HepG2 (cell line): ENCODE results near the gene NPB. TPM values are rescaled to one million over a fixed set of nuclear protein-coding genes. Genes with fewer than 3 reads are reported as not detected.
A peak's percentile ranks its signal among the peaks of the same experiment; 100 is the strongest.

Source experiments
- ELF1 ChIP-seq: sonication (generic); formaldehyde crosslinking; IDR thresholded peaks from 2 replicates; pipeline ENCODE4 v1.4.0; 2020; ENCODE audit warnings: missing genetic modification reagents
- GABPA ChIP-seq, 2 experiments: IDR thresholded peaks; 2 replicates each; pipeline ENCODE4 v1.6.1; 2011 to 2016; ENCODE audit warnings: low read depth in 2 of 2, low read length in 1 of 2, missing biosample characterization in 1 of 2, missing genetic modification characterization in 1 of 2
- GATAD1 ChIP-seq: IDR thresholded peaks from 2 replicates; pipeline ENCODE4 v1.6.1; 2016; ENCODE audit warnings: missing genetic modification reagents, missing compliant biosample characterization
- GFI1 ChIP-seq: sonication (generic); formaldehyde crosslinking; IDR thresholded peaks from 2 replicates; pipeline ENCODE4 v1.5.0; 2020; ENCODE audit warnings: missing genetic modification reagents, mild to moderate bottlenecking, borderline replicate concordance
- LCORL ChIP-seq, 2 experiments: fragments of 450-650 bp in 1 of 2; sonication (generic) in 1 of 2; formaldehyde crosslinking in 1 of 2; IDR thresholded peaks; 2 replicates each; pipeline versions ENCODE4 v1.5.0 to v1.6.1; 2017 to 2020; ENCODE audit warnings: antibody characterized with exemption in 1 of 2, missing genetic modification reagents in 1 of 2
- MLLT10 ChIP-seq: sonication (generic); formaldehyde crosslinking; IDR thresholded peaks from 2 replicates; pipeline ENCODE4 v1.4.0; 2020; ENCODE audit warnings: missing genetic modification reagents
- NFIC ChIP-seq: IDR thresholded peaks from 2 replicates; pipeline ENCODE4 v1.6.1; 2012; ENCODE audit warnings: mild to moderate bottlenecking, low read length, inconsistent platforms
- NRL ChIP-seq: sonication (generic); formaldehyde crosslinking; IDR thresholded peaks from 2 replicates; pipeline ENCODE4 v1.5.0; 2020; ENCODE audit warnings: missing genetic modification reagents, mild to moderate bottlenecking, moderate library complexity, borderline replicate concordance
- RBM22 ChIP-seq: fragments of 200-400 bp; formaldehyde crosslinking; optimal IDR thresholded peaks from 2 replicates; pipeline ENCODE3; 2017; ENCODE audit warnings: mild to moderate bottlenecking, low read length, moderate library complexity
- RFX3 ChIP-seq: IDR thresholded peaks from 2 replicates; pipeline ENCODE4 v1.6.1; 2016; ENCODE audit warnings: missing biosample characterization, missing genetic modification reagents
- RFXANK ChIP-seq: IDR thresholded peaks from 2 replicates; pipeline ENCODE4 v1.6.1; 2016
- TEAD2 ChIP-seq: sonication (generic); formaldehyde crosslinking; IDR thresholded peaks from 2 replicates; pipeline ENCODE4 v1.9.0; 2021; ENCODE audit warnings: missing genetic modification reagents
- XBP1 ChIP-seq: sonication (generic); formaldehyde crosslinking; IDR thresholded peaks from 2 replicates; pipeline ENCODE4 v1.5.0; 2020; ENCODE audit warnings: missing genetic modification reagents
- ZBTB21 ChIP-seq: sonication (generic); formaldehyde crosslinking; IDR thresholded peaks from 2 replicates; pipeline ENCODE4 v1.4.0; 2020; ENCODE audit warnings: missing genetic modification reagents
- ZFP36 ChIP-seq: fragments of 150-350 bp; IDR thresholded peaks from 2 replicates; pipeline ENCODE4 v1.6.1; 2018; ENCODE audit warnings: borderline replicate concordance, low read length, low read depth; ENCODE audit not compliant: partially characterized antibody
- ZKSCAN1 ChIP-seq: fragments of 150-350 bp; IDR thresholded peaks from 2 replicates; pipeline ENCODE4 v1.6.1; 2014; ENCODE audit warnings: low read length
- ZNF10 ChIP-seq: sonication (generic); formaldehyde crosslinking; IDR thresholded peaks from 2 replicates; pipeline ENCODE4 v1.4.0; 2020; ENCODE audit warnings: mild to moderate bottlenecking, low read depth, missing genetic modification reagents, borderline replicate concordance
- ZNF121 ChIP-seq: sonication (generic); formaldehyde crosslinking; IDR thresholded peaks from 2 replicates; pipeline ENCODE4 v1.5.0; 2020; ENCODE audit warnings: mild to moderate bottlenecking, missing genetic modification reagents
- ZNF274 ChIP-seq: sonication (generic); formaldehyde crosslinking; IDR thresholded peaks from 2 replicates; pipeline ENCODE4 v1.5.1; 2020; ENCODE audit warnings: mild to moderate bottlenecking, missing genetic modification reagents
- ZNF3 ChIP-seq: IDR thresholded peaks from 2 replicates; pipeline ENCODE4 v1.7.0; 2017; ENCODE audit warnings: inconsistent platforms
- ZNF441 ChIP-seq: sonication (generic); formaldehyde crosslinking; IDR thresholded peaks from 2 replicates; pipeline ENCODE4 v1.7.0; 2021; ENCODE audit warnings: missing genetic modification reagents, borderline replicate concordance
- ZNF546 ChIP-seq: sonication (generic); formaldehyde crosslinking; conservative IDR thresholded peaks from 2 replicates; pipeline ENCODE4 v1.8.1; 2023; ENCODE audit warnings: mild to moderate bottlenecking, missing genetic modification reagents
- ZNF567 ChIP-seq: sonication (generic); formaldehyde crosslinking; IDR thresholded peaks from 2 replicates; pipeline ENCODE4 v1.8.1; 2023; ENCODE audit warnings: mild to moderate bottlenecking, missing genetic modification reagents, borderline replicate concordance
- ZNF703 ChIP-seq: sonication (generic); formaldehyde crosslinking; IDR thresholded peaks from 2 replicates; pipeline ENCODE4 v1.5.1; 2020; ENCODE audit warnings: missing genetic modification reagents, mild to moderate bottlenecking, moderate library complexity, borderline replicate concordance
- ZNF772 ChIP-seq: sonication (generic); formaldehyde crosslinking; IDR thresholded peaks from 2 replicates; pipeline ENCODE4 v1.5.0; 2020; ENCODE audit warnings: mild to moderate bottlenecking, missing genetic modification reagents
- polyA plus RNA-seq, 8 experiments: library from polyadenylated mRNA; depleted of rRNA in 3 of 8; stranded (reverse) in 7 of 8; unstranded in 1 of 8; fragments of >200 nt; fragmentation: Illumina TruSeq in 4 of 8; extraction: Trizol in 4 of 8; gene quantifications; 2 replicates each; pipeline versions ENCODE4 v1.2.1 to v1.2.3, GENCODE V29; 2011 to 2016; ENCODE audit warnings: low read depth in 4 of 8, missing spikeins in 1 of 8, mixed read lengths in 1 of 8; ENCODE audit not compliant: insufficient read depth in 1 of 8
- total RNA-seq, 5 experiments: library from RNA; depleted of rRNA; stranded (reverse); fragments of >200 nt; fragmentation: Illumina TruSeq; extraction: Trizol; gene quantifications; 2 replicates each; pipeline ENCODE4 v1.2.3, GENCODE V29; 2016; ENCODE audit warnings: low read depth in 1 of 5
- TF ChIP-seq, protein P1 (sequence below): sonication (generic); formaldehyde crosslinking; IDR thresholded peaks from 2 replicates; pipeline ENCODE4 v1.5.1; 2020; ENCODE audit warnings: missing genetic modification reagents, mild to moderate bottlenecking, borderline replicate concordance
- TF ChIP-seq, protein P2 (sequence below): sonication (generic); formaldehyde crosslinking; IDR thresholded peaks from 2 replicates; pipeline ENCODE4 v1.5.1; 2020; ENCODE audit warnings: missing genetic modification reagents, mild to moderate bottlenecking, borderline replicate concordance
- TF ChIP-seq, protein P3 (sequence below): sonication (generic); formaldehyde crosslinking; IDR thresholded peaks from 2 replicates; pipeline ENCODE4 v1.5.1; 2020; ENCODE audit warnings: missing genetic modification reagents, mild to moderate bottlenecking, borderline replicate concordance

NPB gene
- total and polyA plus RNA-seq, 2 of the 13 experiments (the other 11 are each of a cell fraction or from before 2014, with no cell fraction given), result 0.11 to 0.93 TPM

DNA sequence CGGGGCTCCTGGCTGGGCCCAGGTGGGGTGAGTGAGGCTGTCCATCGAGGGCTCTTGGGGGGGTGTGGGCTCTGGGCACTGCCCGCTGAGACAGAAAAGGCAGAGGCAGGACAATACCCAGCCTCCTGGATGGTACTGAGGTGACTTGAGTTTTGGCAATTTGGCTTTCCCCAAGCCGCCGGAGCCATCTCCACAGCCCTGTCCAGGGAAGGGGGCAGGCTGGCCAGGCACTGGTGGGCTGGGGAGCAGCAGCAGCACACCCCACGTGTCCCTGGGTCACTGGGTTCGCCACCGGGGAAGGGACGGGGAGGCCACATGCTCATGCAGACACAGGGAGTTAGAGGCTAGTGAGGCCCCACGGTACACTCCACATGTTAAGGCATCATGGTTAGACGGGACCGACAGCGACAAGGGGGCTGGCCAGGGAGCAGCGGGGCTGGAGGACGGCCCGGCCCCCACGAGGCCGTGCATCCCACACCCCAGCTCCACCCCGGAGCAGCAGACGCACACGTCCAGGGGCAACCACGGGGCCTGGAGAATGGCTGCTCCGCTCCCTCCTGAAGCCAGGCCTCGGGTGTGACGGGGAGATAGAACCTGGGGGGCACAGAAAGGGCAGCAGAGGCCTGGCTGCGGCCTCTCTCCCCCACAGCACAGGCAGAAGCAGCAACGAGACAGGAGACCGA lies 33.9 kb upstream of the NPB start (continued):
- peak; percentile 23; the same call in 1 of the 2 replicates for TF ChIP-seq ZNF546 (CRISPR knock-in tag)
- no peak for TF ChIP-seq ZNF567 (CRISPR knock-in tag)
- no peak for TF ChIP-seq ZNF3 (CRISPR knock-in tag)
- TF ChIP-seq RFXANK (CRISPR knock-in tag), result no peak
- no peak for TF ChIP-seq ELF1 (CRISPR knock-in tag)
- TF ChIP-seq ZBTB21, result no peak
- TF ChIP-seq RBM22, result peak; percentile 5
- TF ChIP-seq GATAD1 (CRISPR knock-in tag), result no peak
- TF ChIP-seq NFIC, result peak; percentile 19; the same call in 1 of the 2 replicates
- TF ChIP-seq, protein P1, sequence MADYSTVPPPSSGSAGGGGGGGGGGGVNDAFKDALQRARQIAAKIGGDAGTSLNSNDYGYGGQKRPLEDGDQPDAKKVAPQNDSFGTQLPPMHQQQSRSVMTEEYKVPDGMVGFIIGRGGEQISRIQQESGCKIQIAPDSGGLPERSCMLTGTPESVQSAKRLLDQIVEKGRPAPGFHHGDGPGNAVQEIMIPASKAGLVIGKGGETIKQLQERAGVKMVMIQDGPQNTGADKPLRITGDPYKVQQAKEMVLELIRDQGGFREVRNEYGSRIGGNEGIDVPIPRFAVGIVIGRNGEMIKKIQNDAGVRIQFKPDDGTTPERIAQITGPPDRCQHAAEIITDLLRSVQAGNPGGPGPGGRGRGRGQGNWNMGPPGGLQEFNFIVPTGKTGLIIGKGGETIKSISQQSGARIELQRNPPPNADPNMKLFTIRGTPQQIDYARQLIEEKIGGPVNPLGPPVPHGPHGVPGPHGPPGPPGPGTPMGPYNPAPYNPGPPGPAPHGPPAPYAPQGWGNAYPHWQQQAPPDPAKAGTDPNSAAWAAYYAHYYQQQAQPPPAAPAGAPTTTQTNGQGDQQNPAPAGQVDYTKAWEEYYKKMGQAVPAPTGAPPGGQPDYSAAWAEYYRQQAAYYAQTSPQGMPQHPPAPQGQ, result 0 out of 2 replicates have a peak, but pooled peaks have one; percentile 17
- TF ChIP-seq NRL (CRISPR knock-in tag), result no peak; the same call in 1 of the 2 replicates
- TF ChIP-seq, protein P2, sequence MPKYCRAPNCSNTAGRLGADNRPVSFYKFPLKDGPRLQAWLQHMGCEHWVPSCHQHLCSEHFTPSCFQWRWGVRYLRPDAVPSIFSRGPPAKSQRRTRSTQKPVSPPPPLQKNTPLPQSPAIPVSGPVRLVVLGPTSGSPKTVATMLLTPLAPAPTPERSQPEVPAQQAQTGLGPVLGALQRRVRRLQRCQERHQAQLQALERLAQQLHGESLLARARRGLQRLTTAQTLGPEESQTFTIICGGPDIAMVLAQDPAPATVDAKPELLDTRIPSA (CRISPR knock-in tag), result no peak
- TF ChIP-seq TEAD2 (CRISPR knock-in tag), result no peak
- no peak; the same call in 1 of the 2 replicates for TF ChIP-seq GFI1 (CRISPR knock-in tag)
- no peak for TF ChIP-seq MLLT10 (CRISPR knock-in tag)
- TF ChIP-seq ZFP36, result no peak
- no peak for TF ChIP-seq RFX3 (CRISPR knock-in tag)
- 0 out of 2 replicates have a peak, but pooled peaks have one; percentile 13 for TF ChIP-seq ZNF703
- TF ChIP-seq ZKSCAN1, result no peak
- no peak for TF ChIP-seq ZNF772 (CRISPR knock-in tag)
- TF ChIP-seq ZNF10, result no peak
- no peak for TF ChIP-seq LCORL (IDR thresholded peaks at IDR 0.05)
- peak; percentile 43; the same call in 1 of the 2 replicates for TF ChIP-seq LCORL (CRISPR knock-in tag; IDR thresholded peaks at IDR 0.05)
- TF ChIP-seq ZNF441, result no peak
- TF ChIP-seq GABPA (IDR thresholded peaks at IDR 0.05; ENCODE audit: low read depth, low read length), result no peak
- TF ChIP-seq GABPA (CRISPR knock-in tag; IDR thresholded peaks at IDR 0.05; ENCODE audit: low read depth), result no peak; the same call in 1 of the 2 replicates
- TF ChIP-seq XBP1 (CRISPR knock-in tag), result no peak
- TF ChIP-seq ZNF274 (CRISPR knock-in tag), result no peak
- TF ChIP-seq, protein P3, sequence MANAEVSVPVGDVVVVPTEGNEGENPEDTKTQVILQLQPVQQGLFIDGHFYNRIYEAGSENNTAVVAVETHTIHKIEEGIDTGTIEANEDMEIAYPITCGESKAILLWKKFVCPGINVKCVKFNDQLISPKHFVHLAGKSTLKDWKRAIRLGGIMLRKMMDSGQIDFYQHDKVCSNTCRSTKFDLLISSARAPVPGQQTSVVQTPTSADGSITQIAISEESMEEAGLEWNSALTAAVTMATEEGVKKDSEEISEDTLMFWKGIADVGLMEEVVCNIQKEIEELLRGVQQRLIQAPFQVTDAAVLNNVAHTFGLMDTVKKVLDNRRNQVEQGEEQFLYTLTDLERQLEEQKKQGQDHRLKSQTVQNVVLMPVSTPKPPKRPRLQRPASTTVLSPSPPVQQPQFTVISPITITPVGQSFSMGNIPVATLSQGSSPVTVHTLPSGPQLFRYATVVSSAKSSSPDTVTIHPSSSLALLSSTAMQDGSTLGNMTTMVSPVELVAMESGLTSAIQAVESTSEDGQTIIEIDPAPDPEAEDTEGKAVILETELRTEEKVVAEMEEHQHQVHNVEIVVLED (CRISPR knock-in tag), result 0 out of 2 replicates have a peak, but pooled peaks have one; percentile 11
- 0 out of 2 replicates have a peak, but pooled peaks have one; percentile 6 for TF ChIP-seq ZNF121 (CRISPR knock-in tag)
